Panc1 (cell line): Measurements from ENCODE around the gene YY1. TPM values are rescaled to one million over a fixed set of nuclear protein-coding genes. Genes with fewer than 3 reads are reported as not detected.

Source experiments
- ATAC-seq: fragments of 200-7000 bp; cut with Tn5 transposase; 2 replicates; pipeline ENCODE4 v1.9.1; 2020; ENCODE audit warnings: mild to moderate bottlenecking, moderate library complexity
- BruUV-seq: library from RNA; stranded (reverse); fragments of 400-500 nt; replicated peaks from 2 replicates; lab custom pipeline; 2021; lab: Mats Ljungman, UMichigan
- CTCF ChIA-PET: fragments of 300-600 bp; sonication (Branson Sonifier 250); formaldehyde crosslinking; loops from one replicate; lab custom pipeline; 2022; ENCODE audit warnings: antibody characterized with exemption; lab: Charles Lee
- POLR2A ChIA-PET: fragments of 300-600 bp; sonication (Branson Sonifier 250); formaldehyde crosslinking; loops from one replicate; lab custom pipeline; 2022; ENCODE audit warnings: antibody characterized with exemption; lab: Charles Lee
- DNase-seq: peaks from one replicate; pipeline ENCODE4 v3.0.0-alpha.2; 2010; ENCODE audit warnings: low read depth, low spot score
- H3K27ac ChIP-seq: 2 replicates; pipeline ENCODE4 v1.5.1; 2011; ENCODE audit warnings: mild to moderate bottlenecking, low read length, inconsistent platforms
- H3K27me3 ChIP-seq: fragments of 200-500 bp; sonication (Bioruptor generic); 2 replicates; pipeline ENCODE4 v1.6.0; 2014; ENCODE audit warnings: low read length, inconsistent platforms; ENCODE audit not compliant: control insufficient read depth, insufficient read depth
- H3K36me3 ChIP-seq: fragments of 200-500 bp; sonication (Bioruptor generic); 2 replicates; pipeline ENCODE4 v1.5.1; 2014; ENCODE audit warnings: inconsistent platforms, mild to moderate bottlenecking, low read length, moderate library complexity; ENCODE audit not compliant: control insufficient read depth, insufficient read depth
- H3K4me1 ChIP-seq: 2 replicates; pipeline ENCODE4 v1.5.1; 2011; ENCODE audit warnings: inconsistent platforms, mild to moderate bottlenecking, low read length, moderate library complexity; ENCODE audit not compliant: control insufficient read depth, insufficient read depth
- H3K4me3 ChIP-seq, 2 experiments: 2 replicates each; pipeline ENCODE4 v1.5.1; 2011 to 2012; ENCODE audit warnings: low read depth in 2 of 2, low read length in 2 of 2, mild to moderate bottlenecking in 2 of 2, inconsistent platforms in 1 of 2, moderate library complexity in 1 of 2
- H3K9me3 ChIP-seq: fragments of 200-500 bp; sonication (Bioruptor generic); 2 replicates; pipeline ENCODE4 v1.5.1; 2014; ENCODE audit warnings: low read depth, mild to moderate bottlenecking, inconsistent platforms, low read length, moderate library complexity; ENCODE audit not compliant: control insufficient read depth, insufficient read depth
- POLR2AphosphoS5 ChIP-seq: IDR thresholded peaks from 2 replicates; pipeline ENCODE4 v1.6.1; 2012; ENCODE audit warnings: mild to moderate bottlenecking, low read depth, low read length, moderate library complexity
- REST ChIP-seq, 2 experiments: IDR thresholded peaks; 2 replicates each; pipeline ENCODE4 v1.6.1; 2011 to 2012; ENCODE audit warnings: low read depth in 2 of 2, control low read depth in 1 of 2, low read length in 1 of 2, mild to moderate bottlenecking in 1 of 2, moderate library complexity in 1 of 2; ENCODE audit not compliant: insufficient read depth in 1 of 2
- SIN3A ChIP-seq: IDR thresholded peaks from 2 replicates; pipeline ENCODE4 v1.6.1; 2012; ENCODE audit warnings: low read depth, mild to moderate bottlenecking, low read length, moderate library complexity, borderline replicate concordance; ENCODE audit not compliant: insufficient read depth
- TCF7L2 ChIP-seq: IDR thresholded peaks from 2 replicates; pipeline ENCODE4 v1.6.1; 2011; ENCODE audit warnings: mild to moderate bottlenecking, low read depth, low read length, inconsistent platforms
- in situ Hi-C: cut with HindIII; loops from 2 replicates; pipeline ENCODE4 v1.10.0; 2016; ENCODE audit warnings: low sequenced_read_pairs, low pct_unique_long_range_greater_than_20kb
- intact Hi-C: fragments of 100-400 bp; cut with micrococcal nuclease; formaldehyde crosslinking; loops from one replicate; pipeline ENCODE4 v1.10.0; 2022; ENCODE audit not compliant: unreplicated experiment
- total RNA-seq: library from RNA; stranded (reverse); gene quantifications from one replicate; pipeline ENCODE4 v1.2.1, GENCODE V29; 2021; ENCODE audit not compliant: unreplicated experiment
- TF ChIP-seq, protein P1 (sequence below): fragments of 450-650 bp; IDR thresholded peaks from 2 replicates; pipeline ENCODE4 v1.5.1; 2017; ENCODE audit warnings: mild to moderate bottlenecking

YY1 gene
- total RNA-seq, 1 experiment from 2014 or later, result 71.3 TPM

DNA sequence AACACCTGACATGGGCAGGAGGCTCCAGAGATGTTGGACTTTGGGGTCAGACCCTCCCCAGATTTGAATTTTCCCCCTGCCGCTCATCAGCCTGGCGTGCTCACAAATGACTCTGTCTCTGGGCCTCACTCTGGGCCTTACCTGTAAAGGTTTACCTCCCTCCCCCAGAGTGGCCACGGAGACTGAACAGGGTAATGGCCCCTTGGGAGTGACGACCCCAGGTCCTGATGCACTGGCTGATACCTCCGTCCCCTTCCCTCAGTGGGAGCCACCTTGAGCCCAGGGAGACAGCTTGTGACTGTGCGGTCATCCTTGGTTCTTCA is 60.3 kb downstream of the YY1 start:
- Histone ChIP-seq H3K9me3 (no peaks in the 10 kb centered on the region), H3K4me3 (no peak overlapping the region), H3K4me1 (peaks cover 2% of the 10 kb centered on the region), H3K36me3 (no peaks in the 10 kb centered on the region), H3K27ac (no peak overlapping the region), H3K27me3 (no peaks in the 10 kb centered on the region)
- ATAC-seq (no peak), DNase-seq (no peak)
- TF ChIP-seq, protein P1, sequence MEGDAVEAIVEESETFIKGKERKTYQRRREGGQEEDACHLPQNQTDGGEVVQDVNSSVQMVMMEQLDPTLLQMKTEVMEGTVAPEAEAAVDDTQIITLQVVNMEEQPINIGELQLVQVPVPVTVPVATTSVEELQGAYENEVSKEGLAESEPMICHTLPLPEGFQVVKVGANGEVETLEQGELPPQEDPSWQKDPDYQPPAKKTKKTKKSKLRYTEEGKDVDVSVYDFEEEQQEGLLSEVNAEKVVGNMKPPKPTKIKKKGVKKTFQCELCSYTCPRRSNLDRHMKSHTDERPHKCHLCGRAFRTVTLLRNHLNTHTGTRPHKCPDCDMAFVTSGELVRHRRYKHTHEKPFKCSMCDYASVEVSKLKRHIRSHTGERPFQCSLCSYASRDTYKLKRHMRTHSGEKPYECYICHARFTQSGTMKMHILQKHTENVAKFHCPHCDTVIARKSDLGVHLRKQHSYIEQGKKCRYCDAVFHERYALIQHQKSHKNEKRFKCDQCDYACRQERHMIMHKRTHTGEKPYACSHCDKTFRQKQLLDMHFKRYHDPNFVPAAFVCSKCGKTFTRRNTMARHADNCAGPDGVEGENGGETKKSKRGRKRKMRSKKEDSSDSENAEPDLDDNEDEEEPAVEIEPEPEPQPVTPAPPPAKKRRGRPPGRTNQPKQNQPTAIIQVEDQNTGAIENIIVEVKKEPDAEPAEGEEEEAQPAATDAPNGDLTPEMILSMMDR, result no peak
- TF ChIP-seq POLR2AphosphoS5 (no peak), TCF7L2 (no peak), SIN3A (no peak), REST (IDR thresholded peaks at IDR 0.05; ENCODE audit: insufficient read depth in 1 of 2, low read depth in 2 of 2, low read length in 1 of 2) (no peak)
- ChIA-PET CTCF (no interaction called here), POLR2A (no interaction called here)
- intact Hi-C loops (no loop called here), in situ Hi-C loops (no loop called here)
- BruUV-seq, result no TSS peak

DNA sequence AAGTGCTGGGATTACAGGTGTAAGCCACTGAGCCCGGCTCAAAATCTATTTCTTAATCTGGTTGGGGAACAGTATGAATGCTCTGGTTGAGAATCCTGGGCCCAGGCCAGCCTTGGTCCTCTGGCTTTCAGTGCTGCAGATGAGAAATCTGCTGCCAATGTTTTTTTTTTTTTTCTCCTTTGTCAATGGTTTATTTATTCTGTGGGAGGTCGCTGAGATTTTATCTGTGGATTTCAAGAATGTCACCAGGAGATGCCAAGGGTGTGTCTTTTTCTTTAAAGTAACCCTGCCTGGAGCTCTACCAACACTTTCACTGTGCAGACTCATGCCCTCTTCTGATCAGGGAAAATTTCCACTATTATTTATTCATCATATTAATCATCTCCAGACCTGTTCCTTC is 63.7 kb downstream of the YY1 start:
- no peak for ATAC-seq
- TF ChIP-seq SIN3A (no peak), TCF7L2 (no peak), POLR2AphosphoS5 (no peak), REST (IDR thresholded peaks at IDR 0.05; ENCODE audit: insufficient read depth in 1 of 2, low read depth in 2 of 2, low read length in 1 of 2) (no peak)
- TF ChIP-seq, protein P1, result no peak
- Histone ChIP-seq H3K27ac (no peak overlapping the region), H3K36me3 (no peaks in the 10 kb centered on the region; the same call in 1 of the 2 replicates), H3K27me3 (no peaks in the 10 kb centered on the region), H3K4me3 (no peak overlapping the region), H3K9me3 (no peaks in the 10 kb centered on the region), H3K4me1 (peaks cover 8% of the 10 kb centered on the region)
- DNase-seq, result no peak
- ChIA-PET CTCF (interaction anchor here (0.6 to 0.7 kb wide), 3 partner anchors 11 to 159 kb away, joined by 3 to 5 read pairs (median 4); no protein-coding TSS in a partner anchor), POLR2A (no interaction called here)
- intact Hi-C loops, result no loop called here
- TSS peak; percentile 41 for BruUV-seq
- in situ Hi-C loops, result no loop called here
